Liver (tissue), 3 donors: ENCODE measurements around the gene CPS1.

Experiments used
- GABPA ChIP-seq, 2 donors: IDR thresholded peaks in 1 of 2; conservative IDR thresholded peaks in 1 of 2; 2 replicates each; pipeline ENCODE4 v1.6.1; 2016; ENCODE audit warnings: antibody characterized with exemption in 2 of 2, mild to moderate bottlenecking in 1 of 2, moderate library complexity in 1 of 2
- JUND ChIP-seq, 2 donors: IDR thresholded peaks; 2 replicates each; pipeline ENCODE4 v1.6.1; 2016; ENCODE audit warnings: antibody characterized with exemption in 2 of 2
- RAD21 ChIP-seq, 2 donors: IDR thresholded peaks; 2 replicates each; pipeline ENCODE4 v1.6.1; 2016; ENCODE audit warnings: antibody characterized with exemption in 2 of 2, mild to moderate bottlenecking in 2 of 2
- REST ChIP-seq: IDR thresholded peaks from 2 replicates; pipeline ENCODE4 v1.6.1; 2016; ENCODE audit warnings: antibody characterized with exemption, mild to moderate bottlenecking
- TAF1 ChIP-seq: conservative IDR thresholded peaks from 2 replicates; pipeline ENCODE4 v1.6.1; 2016; ENCODE audit warnings: antibody characterized with exemption, mild to moderate bottlenecking
- ZBTB33 ChIP-seq: IDR thresholded peaks from 2 replicates; pipeline ENCODE4 v1.6.1; 2016; ENCODE audit warnings: antibody characterized with exemption
- TF ChIP-seq, protein P1 (sequence below): fragments of 150-350 bp; IDR thresholded peaks from 2 replicates; pipeline ENCODE4 v1.5.1; 2017; ENCODE audit warnings: improper control_type of control experiment, low read depth, low read length; ENCODE audit not compliant: missing input control
- TF ChIP-seq, protein P2 (sequence below): IDR thresholded peaks from 2 replicates; pipeline ENCODE4 v1.6.1; 2016; ENCODE audit warnings: antibody characterized with exemption
- TF ChIP-seq, protein P3 (sequence below): IDR thresholded peaks from 2 replicates; pipeline ENCODE4 v1.6.1; 2016; ENCODE audit warnings: antibody characterized with exemption
- donor health status: healthy.
- donor health status: healthy.

- TF ChIP-seq TAF1 (no peak), JUND (IDR thresholded peaks at IDR 0.05) (no peak), GABPA (IDR thresholded peaks at IDR 0.05 in 1 of 2, conservative IDR thresholded peaks at IDR 0.05 in 1 of 2) (no peak), RAD21 (IDR thresholded peaks at IDR 0.05) (no peak), ZBTB33 (no peak), REST (no peak)
- TF ChIP-seq, protein P1, sequence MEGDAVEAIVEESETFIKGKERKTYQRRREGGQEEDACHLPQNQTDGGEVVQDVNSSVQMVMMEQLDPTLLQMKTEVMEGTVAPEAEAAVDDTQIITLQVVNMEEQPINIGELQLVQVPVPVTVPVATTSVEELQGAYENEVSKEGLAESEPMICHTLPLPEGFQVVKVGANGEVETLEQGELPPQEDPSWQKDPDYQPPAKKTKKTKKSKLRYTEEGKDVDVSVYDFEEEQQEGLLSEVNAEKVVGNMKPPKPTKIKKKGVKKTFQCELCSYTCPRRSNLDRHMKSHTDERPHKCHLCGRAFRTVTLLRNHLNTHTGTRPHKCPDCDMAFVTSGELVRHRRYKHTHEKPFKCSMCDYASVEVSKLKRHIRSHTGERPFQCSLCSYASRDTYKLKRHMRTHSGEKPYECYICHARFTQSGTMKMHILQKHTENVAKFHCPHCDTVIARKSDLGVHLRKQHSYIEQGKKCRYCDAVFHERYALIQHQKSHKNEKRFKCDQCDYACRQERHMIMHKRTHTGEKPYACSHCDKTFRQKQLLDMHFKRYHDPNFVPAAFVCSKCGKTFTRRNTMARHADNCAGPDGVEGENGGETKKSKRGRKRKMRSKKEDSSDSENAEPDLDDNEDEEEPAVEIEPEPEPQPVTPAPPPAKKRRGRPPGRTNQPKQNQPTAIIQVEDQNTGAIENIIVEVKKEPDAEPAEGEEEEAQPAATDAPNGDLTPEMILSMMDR: no peak
- TF ChIP-seq, protein P2, sequence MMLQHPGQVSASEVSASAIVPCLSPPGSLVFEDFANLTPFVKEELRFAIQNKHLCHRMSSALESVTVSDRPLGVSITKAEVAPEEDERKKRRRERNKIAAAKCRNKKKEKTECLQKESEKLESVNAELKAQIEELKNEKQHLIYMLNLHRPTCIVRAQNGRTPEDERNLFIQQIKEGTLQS: no peak
- TF ChIP-seq, protein P3, sequence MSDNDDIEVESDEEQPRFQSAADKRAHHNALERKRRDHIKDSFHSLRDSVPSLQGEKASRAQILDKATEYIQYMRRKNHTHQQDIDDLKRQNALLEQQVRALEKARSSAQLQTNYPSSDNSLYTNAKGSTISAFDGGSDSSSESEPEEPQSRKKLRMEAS: no peak
These were observed 85.9 kb downstream of the CPS1 start for GRCh38 chr2:210642333-210642732.
